Glomerular visceral epithelial cell (primary cell): Measurements from ENCODE around the gene BGN.
A peak's percentile ranks its signal among the peaks of the same experiment; 100 is the strongest.

ENCODE experiments used
- DNase-seq: peaks from one replicate; pipeline ENCODE4 v3.0.0-alpha.2; 2016; ENCODE audit errors: extremely low spot score

The BGN gene

DNA sequence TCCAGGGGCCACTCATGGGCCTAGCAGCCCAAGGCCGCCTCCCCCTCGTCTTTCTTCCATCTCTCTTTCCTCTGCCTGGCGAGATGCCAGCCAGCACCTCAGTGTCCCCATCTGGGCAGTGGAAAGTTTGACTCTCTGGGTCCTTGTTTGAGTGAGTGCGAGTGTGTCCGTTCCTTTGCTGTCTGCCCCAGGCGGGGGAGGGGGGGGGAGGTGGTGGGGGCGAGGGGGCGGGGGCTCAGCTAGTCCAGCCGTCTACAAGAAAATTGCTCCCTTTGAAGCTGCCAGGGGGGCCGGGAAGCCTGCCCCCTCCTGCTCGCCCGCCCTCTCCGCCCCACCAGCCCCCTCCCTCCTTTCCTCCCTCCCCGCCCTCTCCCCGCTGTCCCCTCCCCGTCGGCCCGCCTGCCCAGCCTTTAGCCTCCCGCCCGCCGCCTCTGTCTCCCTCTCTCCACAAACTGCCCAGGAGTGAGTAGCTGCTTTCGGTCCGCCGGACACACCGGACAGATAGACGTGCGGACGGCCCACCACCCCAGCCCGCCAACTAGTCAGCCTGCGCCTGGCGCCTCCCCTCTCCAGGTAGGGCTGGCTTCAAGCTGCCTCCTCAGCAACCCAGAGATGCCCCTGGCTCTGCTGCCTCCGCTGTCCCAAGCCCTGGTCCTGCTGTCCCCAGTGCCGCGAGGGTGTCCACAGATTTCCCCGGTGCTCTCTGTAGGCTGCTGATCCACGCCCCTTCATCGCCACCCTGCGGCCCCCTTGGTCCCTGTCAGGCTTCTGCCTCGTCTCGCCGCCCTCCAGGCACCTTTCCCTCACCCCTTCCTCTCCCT, at the start of gene BGN:
Gene BGN (plus strand): TSS at position 440 of the 821 bp plus-strand sequence. CDS start 9,652 bp downstream, outside the sequence.
- peak; percentile 10 for DNase-seq

DNA sequence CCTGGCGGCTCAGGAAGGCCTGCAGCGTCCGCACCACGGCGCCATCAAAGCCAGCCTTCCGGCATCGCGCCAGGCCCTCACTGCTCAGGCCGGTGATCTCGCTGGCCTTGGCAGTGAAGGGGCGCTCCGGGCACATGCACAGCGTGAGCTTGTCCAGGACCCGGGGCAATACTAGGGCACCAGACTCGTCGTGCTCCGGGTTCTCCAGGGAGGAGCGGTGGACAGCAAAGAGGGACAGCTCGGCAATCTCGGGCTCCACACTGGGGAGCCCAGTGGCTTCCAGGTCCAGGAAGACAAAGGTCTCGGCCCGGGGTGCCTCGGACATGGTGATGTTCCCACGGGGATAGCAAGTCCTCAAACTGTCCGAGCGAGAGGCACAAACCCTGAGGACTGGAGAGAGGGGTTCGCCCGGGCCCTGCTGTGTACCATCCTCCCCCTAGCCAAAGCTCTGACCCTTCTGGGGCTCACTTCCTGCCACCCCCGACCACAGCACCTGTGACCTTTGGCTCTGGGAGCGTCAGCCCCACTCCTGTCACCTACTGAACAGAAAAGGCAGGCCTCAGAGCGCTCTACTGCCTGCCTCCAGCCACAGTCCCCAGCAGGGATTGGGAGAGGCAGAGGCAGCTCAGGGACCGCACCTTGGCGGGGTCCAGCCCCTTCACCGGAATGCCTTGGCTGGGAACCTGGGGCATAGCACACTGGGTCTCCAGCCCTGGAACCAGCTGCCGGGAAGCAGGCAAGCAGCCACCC, 49.5 kb upstream of the BGN start:
- no peak for DNase-seq

DNA sequence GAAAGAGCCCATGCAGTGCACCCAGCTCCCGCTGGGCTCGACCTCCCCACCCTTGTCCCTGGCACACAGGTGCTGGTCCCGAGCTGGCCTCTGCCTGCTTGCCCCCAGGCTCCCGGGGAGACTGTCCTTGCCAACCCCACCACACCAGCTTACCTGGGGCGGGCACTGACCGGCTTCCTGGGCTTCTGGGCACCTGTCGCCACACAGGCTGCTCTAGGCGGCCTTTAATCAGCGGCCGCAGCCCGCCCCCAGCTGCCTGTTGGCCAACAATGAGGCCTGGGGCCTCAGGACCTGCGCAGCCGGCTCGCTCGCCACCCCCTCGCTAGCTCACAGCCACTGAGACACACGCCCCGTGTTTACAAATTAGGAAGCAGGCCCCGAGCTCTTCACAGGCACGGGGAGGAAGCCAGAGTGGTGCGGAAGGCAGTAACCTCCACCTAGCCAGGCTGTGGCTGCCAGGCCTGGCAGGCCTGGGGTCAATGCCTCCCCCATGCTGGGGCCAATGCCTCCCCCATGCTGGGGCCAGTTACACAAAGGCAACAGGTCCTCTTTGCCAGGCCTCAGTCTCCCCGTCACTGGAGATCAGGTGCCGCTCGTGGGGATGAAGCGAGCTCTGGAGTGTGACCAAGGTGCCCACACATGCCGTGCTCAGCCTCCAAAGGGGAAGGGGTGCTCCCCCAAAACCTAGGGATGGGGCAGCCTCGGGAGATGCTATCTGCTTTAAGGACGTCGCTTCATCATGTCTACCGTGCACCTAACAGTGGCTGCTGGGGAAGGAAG, 48.7 kb upstream of the BGN start, which contains the start of gene TREX2:
Gene TREX2 (minus strand): TSS at position 201 of the 780 bp plus-strand sequence. CDS start 626 bp downstream, outside the sequence.
- DNase-seq, result no peak

DNA sequence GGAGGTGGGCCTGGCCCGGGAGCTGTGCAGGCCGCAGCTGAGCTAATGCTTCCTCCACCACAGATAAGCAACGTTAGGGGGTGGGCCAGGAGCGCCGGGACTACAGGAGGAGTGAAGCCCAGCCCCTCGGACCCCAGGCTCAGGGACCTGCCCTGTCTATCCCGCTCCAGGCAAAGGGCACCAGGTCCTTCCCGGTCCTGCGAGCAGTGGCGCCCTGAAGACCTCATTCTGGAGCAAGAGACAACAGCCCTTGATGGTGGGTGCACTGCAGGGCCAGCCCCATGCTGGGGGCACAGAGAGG, 48.2 kb upstream of the BGN start:
- no peak for DNase-seq

DNA sequence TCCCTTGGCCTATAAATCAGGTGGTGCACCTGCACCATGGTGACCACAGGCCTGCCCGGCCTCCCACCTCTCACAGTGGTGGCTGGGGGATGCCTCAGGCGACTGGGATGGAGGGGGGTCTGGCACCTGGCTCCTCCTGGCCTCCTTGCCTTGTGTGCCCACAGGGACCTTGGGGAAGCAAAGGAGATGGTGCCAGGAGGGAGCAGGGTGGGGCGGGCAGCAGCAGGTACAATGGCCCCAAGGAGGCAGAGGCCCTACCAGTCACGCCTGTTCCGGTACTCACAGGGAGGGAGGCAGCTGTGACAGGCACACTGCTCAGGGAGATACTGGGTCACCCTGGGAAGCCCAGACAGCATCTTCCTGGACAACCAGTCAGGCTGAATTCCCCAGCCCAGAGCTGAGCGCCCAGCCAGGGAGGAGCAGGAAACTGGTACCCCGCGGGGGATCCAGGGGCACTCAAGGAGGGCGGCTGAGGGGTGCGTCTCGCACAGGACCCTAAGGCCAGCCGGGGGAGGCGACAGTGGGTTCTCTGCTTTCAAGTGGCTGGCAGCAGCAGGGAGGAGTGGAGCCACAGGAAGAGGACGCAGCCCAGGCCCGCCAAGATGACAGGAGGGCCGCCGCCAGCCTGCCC, 47.7 kb upstream of the BGN start:
- no peak for DNase-seq

DNA sequence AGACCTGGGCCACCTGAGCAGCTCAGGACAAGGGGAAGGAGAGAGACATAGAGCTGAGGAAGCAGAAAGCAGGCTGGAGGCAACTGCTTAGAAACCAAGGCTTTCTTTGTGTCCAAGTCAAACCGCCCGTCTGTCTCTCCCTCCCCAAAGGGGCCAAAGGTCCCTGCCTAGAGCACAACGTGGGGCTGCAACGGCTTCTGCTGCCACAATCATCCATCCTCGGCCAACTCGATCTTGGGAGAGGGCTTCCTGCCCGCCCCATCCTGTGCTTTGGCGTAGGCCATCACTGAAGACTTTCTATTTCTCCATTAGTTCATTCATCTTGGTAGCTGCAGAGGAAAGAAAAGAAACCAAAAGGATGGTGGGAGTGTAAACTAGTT, 47.2 kb upstream of the BGN start:
- no peak for DNase-seq

DNA sequence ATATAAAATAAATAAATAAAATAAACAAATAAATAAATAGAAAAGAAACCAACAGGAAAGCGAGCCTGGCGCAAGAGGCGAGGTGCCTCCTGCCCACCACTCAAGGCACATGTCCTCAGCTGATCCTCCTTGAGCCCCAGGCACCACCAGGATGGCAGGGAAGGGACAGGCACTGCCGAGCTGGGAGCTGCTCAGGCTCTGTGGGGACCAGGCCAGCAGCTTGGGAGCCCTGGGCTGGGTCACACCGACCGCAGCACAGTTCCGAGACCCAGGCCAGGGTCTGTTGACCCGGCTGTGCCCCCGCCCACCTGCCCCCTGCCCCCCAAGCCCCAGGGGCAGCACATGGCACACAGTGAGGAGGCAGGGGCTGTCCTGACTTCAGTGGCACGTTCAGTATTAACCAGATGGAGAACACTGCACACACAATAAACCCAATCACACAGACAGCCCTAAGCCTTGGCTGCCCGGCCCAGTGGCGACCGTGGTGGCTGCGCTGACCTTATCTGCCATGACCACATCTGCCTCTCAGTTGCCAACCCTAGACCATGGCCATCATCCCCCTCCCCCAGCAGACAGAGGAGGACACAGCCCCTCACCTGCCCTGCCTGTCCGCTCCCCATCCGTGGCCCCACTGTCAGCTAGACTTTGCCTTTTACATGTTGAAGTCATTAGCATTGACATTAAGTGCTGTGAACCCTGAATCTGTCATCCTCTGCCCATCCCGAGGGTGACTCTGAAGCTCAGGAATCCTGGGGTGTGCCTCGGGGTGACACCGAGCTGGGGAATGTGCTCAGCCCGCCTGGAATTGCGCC, 46.0 kb upstream of the BGN start:
- DNase-seq, result no peak

DNA sequence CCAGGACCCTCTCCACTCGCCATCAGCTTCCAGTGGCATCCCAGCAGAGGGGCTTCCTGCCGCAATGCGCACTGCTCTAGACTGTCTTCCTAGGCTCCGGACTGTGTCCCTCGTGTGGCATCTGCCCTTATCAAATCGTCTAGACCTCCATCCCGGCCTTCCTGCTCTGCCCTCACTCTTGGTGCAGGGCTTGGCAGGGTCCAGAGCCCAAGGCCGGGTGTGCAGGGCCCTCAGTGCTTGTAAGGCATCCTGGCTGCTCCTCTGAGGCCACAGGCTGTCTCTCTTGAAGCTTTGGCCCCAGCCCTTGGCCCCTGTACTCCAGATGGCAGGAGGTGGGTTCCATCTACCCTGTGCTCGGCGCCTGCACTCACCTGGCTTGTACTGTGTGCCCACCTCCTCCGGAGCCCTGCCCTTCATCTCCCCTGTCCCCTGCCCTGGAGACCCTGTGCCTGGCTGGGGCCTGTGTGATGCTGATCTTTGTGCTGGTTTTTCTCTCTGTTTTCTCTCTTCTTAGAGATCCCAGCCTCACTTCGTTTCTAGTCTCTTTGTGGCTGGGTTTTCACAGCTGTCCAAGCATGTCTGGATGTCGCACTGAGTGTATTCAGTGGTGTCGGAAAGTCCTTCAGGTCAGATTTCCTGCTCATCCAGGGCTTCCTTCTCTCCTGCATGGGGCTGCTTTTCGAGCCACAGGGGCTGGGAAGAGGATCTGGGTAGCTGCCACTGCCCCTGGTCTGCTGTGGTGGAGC, 45.2 kb upstream of the BGN start:
- no peak for DNase-seq

DNA sequence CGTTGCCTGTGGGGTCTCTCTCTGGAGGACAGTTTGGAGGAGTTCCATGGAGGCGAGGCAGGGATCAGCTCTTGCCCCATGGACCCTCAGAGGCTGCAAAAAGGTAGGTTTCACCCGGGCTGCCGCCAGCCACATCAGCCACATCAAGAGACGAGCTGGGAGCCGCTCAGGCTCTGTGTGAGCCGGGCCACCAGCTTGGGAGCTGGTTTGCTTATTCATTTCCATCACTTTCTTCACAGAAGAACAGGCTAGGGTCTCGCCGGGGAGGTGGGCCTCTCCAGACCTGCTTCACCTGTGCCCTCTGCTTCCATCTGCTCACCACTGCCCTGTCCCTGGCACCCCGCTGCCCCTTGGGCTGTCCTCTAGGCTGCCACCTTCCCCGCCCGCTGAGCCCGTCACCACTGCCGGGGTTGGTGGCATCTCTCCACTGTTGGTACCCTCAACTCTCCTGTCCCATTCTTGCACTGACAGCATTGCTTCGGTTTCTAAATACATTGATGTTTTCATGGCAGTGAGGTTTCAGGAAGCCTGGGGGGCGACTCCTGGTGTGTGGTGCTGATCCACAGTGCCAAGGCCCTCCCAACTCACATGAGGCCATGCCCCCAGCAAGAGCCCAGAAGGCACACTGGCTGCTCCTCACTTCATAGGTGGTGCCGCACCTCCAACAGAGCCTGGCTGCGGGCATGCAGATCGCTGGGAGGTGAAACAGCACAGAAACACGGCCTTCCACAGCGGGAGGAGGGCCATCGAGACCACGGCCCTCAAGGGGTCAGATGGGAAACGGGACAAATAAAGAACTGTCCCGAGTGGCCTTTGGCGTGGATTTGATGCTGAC, 44.4 kb upstream of the BGN start:
- no peak for DNase-seq

DNA sequence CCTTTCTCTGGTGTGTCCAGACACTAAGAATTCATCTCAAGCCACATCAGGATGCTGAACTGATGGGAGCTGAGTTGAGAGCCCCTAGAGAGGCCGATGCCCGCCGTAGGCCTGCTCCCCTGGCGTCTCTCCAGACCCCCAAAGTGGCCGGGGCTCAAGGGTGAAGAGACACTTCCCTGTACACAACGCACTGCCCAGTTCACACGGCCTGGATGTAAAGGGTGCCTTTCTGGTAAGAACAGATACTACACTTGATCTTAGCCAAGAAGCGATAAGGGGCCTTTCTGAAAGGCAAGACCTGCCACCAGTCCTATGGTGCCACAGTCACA, 43.9 kb upstream of the BGN start:
- DNase-seq, result no peak

DNA sequence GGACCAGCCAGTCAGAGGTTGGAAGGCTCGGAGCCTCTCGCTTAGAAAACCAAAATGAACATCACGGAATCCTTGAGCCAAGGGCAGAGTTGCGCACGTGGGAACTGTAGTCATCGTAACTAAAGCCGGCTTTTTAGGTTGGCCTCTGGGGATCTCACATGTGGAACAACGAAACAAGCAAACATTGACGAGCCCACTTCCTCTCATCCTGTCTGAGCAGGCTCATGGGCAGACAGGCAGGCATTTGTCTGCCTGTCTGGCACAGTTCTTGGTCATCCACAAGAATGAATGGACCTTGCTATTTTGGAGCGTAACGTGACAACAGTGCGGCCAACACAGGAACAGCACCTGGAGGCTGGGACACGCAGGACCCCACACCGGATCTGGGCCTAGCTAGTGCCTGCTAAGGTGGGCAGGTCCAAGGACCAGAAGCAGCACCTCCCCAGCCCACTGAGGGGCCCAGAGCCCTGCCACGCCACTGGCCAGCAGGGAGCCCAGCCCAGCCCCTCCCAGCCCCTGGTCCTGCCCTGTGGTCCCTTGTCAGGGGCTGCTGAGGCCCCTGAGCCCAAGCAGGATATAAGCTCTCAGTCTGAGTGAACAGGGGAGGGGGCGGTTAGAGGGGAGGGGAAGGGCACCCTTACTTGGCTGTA, 39.8 kb upstream of the BGN start:
- no peak for DNase-seq

DNA sequence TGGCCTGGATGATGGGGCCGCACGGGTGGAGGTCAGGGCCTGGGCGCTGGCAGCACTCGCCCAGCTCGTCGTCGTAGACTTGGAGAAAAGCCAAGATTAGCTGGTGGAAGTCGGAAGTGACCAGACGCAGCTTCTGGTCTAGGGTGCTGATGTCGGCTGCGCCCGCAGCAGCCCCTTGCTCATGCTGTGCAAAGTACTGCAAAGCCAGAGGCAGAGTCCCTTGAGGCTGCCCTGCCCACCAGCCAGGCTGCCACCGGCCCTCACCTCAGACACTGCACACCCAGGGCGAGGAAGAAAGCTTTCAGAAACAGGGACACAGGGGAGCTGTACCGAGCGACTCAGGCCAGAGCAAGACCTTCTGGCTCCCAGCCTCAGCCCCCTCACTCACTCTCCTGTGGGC, 39.2 kb upstream of the BGN start:
- DNase-seq, result no peak

DNA sequence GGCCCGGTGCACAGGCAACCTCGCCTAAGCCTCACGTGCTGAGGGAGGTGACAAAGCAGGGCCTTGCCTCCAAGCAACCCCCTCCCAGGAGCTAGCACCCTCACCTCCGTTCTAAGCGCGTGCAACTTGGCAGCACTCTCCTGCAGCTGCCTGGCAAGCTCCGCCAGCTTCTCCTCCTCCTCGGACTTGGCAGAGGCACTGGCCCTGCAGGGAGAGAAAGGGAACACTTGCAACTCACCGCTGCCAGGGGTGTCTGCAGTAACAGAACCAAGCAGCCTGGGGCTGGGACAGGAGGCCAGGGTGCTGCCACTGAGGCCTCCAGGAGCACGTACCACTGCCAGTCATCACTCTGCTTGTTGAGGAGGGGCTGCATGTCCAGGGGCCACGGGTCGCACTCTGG, 38.6 kb upstream of the BGN start:
- DNase-seq, result no peak

DNA sequence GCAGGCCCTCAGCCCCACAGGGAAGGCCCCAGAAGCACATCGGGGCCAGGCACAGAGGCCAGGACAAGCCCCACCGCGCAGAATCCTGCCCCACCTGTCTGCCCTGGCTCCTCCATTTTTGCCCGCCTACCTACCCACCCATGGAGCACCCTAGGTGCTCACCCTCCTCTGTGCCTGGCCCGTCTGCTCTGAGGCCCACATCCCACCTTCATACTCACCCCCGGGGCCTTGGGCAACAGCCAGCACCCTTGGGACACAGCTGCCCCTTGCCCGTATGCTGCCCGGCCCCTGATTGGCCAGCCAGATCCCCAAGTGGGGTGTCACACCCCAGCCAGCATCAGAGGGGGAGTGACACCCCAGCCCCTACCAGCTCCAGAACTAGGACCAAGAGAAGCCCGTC, 38.1 kb upstream of the BGN start:
- DNase-seq, result no peak

DNA sequence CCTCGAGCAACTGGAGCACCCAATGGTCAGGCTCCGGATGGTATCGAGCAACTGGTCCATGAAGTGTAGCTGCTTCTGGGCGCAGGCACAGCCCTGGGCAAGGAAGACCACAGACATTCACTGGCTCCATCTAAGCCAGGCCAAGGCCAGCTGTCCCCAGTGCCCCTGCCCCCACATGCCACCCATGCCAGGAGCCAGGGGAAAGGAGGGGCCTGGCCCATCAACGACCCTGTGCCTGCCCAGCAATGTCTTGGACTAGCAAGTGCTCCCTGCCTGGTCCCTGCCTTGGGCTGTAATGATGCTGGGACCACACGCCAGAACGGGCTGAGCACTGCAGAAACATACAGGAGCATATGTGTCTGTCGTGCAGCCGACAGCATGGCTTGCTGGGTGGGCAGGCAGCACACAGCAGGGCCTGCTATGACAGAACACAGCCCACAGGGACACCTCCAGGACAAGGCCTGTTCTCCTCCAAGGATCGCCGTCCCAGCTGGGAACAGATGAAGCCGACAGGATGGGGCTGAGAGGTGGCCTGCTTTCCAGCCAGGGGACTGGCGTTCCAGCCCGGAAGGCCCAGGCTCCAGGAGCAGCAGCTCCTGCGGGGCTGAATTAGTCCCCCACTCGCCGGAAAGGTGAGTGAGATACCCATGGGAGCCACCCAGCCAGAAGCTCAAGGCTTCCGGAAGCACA, 37.5 kb upstream of the BGN start:
- no peak for DNase-seq

DNA sequence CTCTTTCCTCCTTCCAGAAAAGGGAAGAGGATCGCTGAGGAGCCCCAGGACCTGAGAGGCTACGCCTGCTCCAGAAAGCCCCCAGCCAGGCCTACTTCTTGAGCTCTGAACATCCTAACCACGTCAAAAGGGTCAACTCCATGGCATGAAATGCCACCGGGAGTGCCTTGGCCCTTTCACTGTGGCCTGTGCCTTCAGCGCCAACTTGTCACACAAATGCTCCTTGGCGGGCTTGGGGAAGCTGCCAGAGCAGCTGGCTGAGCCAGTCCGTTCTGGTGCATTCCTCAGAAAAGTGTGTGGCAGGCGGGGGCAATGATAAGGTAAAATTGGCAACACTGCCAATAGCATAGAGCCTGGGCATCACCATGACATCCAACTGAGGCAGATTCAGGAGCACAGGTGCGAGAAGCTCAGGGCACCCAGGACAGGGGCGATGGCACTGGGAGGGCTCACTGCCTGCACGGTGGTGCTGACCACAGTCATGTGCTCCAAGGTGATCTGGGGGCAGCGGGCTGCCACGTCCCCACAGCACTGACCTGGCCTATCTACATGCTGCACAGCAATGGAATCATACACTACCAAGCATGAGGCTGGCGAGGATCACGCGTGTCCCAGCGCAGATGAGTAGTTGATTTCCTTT, 36.8 kb upstream of the BGN start:
- no peak for DNase-seq

DNA sequence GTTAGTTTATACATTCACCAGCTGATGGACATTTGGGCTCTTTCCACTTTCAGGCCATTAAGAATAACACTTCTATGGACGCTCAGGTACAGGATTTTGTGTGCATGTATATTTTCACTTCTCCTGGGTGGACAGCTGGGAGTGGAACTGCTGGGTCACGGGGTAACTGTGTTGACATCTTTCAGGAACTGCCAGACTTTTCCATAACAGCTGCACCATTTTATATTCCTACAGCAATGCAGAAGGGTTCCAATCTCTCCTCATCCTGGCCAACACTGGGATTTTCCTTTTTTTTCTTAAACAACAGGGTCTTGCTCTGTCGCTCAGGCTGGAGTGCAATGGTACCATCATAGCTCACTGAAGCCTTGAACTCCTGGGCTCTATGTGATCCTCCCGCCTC, 36.3 kb upstream of the BGN start:
- DNase-seq, result no peak

DNA sequence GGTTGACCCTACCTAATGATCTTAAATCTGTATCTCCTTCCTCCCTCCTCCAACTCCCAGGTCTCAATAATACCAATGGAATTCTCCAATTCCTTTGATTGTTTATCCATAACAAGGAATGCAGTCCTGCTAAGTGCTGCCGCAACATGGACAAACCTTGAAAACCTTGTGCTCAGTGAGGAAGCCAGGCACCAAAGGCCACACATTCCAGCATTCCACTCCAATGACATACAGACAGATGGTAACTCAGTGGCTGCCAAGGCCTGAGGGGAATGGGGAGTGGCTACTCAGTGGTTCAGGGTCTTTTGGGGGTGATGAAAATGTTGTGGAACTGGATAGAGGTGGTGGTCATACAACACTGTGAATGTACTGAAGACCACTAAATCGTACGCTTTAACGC, 34.8 kb upstream of the BGN start:
- peak; percentile 30 for DNase-seq
